Measurements from ENCODE around the gene ATP2B3.

DNA sequence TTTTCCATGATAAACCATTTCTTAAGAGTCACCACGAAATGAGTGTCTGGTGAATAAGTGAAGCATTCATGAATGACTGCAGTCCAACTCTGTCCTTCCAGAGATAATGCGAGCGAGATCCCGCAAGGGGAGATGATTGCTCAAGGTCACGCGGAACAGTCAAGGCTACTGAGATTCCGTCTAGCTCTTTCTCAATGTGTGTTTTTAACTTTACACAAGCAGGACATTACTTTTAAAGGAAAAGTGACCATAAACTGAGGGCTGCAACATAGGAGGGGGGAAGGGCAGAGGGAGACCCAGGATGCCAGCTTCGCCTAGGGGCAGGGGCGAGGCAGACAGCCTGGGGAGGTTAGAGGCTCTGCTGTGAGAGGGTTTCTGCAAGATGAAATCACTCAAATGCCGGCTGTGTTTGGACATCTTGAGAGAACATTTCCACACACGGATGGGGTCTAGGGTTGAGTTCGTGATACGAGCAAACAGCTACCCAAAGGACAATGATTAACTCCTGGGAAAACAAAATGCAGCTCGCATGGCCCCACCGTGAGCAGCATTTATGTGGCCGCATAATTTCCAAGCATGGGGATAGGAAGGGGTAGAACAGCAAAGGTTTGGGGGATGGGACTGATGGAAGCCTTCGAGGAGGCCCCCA is 105.3 kb downstream of the ATP2B3 start:
- TF ChIP-seq, protein P1, sequence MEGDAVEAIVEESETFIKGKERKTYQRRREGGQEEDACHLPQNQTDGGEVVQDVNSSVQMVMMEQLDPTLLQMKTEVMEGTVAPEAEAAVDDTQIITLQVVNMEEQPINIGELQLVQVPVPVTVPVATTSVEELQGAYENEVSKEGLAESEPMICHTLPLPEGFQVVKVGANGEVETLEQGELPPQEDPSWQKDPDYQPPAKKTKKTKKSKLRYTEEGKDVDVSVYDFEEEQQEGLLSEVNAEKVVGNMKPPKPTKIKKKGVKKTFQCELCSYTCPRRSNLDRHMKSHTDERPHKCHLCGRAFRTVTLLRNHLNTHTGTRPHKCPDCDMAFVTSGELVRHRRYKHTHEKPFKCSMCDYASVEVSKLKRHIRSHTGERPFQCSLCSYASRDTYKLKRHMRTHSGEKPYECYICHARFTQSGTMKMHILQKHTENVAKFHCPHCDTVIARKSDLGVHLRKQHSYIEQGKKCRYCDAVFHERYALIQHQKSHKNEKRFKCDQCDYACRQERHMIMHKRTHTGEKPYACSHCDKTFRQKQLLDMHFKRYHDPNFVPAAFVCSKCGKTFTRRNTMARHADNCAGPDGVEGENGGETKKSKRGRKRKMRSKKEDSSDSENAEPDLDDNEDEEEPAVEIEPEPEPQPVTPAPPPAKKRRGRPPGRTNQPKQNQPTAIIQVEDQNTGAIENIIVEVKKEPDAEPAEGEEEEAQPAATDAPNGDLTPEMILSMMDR (IDR thresholded peaks at IDR 0.05; ENCODE audit: low read length), result no peak
- TF ChIP-seq EZH2 (optimal IDR thresholded peaks at IDR 0.05; ENCODE audit: low read depth, low read length) (no peak), EZH2phosphoT487 (IDR thresholded peaks at IDR 0.05; ENCODE audit: low read length) (no peak)
